Ecto neural progenitor cell (in vitro differentiated cells): ENCODE results near the gene TM4SF4.

Experiments used
- DNase-seq: peaks from one replicate; pipeline ENCODE4 v3.0.0-alpha.2; 2018; ENCODE audit warnings: low spot score

Gene TM4SF4

GRCh38 chr3:149455366-149455765, 19.1 kb upstream of the TM4SF4 start:
- DNase-seq: no peak

- no peak for DNase-seq
These were observed 18.5 kb upstream of the TM4SF4 start for GRCh38 chr3:149455989-149456388.

- no peak for DNase-seq
These were observed 14.9 kb upstream of the TM4SF4 start for GRCh38 chr3:149459491-149460059.

- DNase-seq: no peak
These were observed 14.4 kb upstream of the TM4SF4 start for GRCh38 chr3:149460117-149460516.

DNA sequence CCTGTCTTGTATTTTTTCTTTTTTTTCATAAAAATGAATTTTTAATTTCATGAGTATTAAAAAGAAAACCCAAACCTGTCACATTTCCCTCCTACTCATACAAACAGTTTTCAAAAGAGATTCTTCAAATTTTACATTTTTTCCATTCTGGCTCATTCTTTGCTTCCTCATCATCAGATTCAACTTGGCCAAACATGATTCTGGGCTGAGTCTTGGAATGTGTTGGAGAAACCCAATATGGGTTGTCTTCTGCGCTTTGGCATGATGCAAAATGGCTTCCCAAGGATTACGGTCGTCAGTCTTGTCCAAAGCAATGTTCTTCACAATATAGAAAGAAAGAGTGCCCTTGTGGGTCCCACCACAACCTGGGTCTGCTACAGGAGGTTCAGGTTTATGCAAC, 12.4 kb upstream of the TM4SF4 start:
- DNase-seq: no peak

DNA sequence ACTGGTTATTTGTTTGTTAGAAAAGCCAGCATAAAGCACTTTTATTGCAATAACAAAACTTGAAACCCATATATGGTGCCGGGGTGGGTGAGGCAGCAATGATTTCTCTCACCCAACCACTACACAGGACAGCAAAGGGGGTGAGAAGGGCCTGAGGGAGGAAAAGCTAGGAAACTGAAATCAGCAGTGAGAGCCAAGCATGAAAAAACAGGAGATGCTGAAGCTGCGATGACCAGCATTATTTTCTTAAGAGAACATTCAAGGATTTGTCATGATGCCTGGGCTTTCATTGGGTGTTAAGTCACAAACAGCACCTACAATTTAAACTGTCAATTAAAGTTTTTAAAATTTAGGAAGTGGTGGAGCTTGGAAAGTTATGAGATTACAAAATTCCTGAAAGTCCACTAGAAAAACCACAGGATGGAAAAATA, 11.9 kb upstream of the TM4SF4 start:
- no peak for DNase-seq

- DNase-seq: no peak
These were observed 10.6 kb upstream of the TM4SF4 start for GRCh38 chr3:149463921-149464320.

- DNase-seq: no peak
These were observed 9.8 kb upstream of the TM4SF4 start for GRCh38 chr3:149464542-149465328.

DNA sequence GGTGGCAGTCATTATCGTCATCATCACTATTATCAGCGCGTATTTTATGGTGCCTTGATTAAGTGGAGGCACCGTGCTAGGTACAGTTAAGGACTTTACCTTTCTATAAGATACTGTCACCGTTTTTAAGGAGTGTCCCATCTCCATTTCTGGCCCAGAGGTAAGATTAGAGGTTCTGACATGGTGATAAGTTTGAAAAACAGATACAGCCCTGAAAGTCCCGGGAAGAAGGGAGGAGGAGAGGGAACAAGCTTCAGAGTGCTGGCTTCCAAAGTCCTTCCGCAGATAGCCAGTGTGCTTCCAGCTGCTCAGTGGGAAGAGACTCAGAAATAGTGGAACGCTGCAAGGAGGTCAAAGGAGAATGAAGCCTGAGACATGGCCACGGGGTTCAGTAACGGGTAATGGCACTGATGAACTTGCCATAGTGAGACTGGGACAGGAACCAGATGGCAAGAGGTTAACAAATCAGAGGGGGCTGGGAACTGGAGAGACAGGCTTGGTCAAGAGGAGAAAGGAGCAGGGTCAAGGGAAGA, 9.1 kb upstream of the TM4SF4 start:
- no peak for DNase-seq

GRCh38 chr3:149466192-149466591, 8.3 kb upstream of the TM4SF4 start:
- DNase-seq: no peak

- DNase-seq: no peak
These were observed 5.8 kb upstream of the TM4SF4 start for GRCh38 chr3:149468504-149469212.

GRCh38 chr3:149470381-149470780, 4.1 kb upstream of the TM4SF4 start:
- DNase-seq: no peak

DNA sequence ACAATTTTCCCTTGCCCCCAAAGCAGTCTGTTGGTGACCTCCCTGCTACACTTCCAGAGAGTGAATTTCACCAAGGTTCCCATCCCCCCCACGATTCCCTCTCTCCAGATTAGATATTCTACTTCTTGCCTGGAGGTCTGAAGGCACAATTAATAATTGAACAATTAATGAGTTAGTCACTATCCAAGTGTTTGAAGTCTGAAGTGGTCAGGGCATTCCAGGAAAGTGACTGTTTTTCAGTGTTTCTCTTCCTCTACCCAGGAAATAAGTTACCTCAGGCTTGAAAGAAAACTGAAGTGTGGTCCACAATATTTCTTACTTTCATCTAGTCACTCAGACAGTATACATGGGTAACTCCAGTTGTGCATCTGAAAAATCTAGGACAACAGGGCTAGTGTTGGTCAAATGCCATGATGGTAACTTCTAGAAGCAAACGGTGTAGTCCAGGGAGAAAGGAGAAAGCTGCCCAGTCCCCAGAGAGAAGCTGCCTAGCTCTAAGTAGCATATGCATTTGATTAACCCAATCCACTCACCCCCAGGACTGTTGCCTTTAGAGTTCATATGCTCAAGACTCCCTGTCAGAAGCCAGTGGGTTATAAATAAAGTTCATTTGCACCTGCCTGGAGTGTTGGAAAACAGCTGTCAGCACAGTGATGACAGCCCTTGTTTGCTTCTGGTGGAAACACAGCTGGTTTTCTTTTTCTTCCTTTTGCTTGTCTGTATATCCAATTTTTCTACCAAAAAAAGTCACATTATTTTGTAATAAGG, 2.3 kb upstream of the TM4SF4 start:
- no peak for DNase-seq

GRCh38 chr3:149473357-149474249, 894 bp upstream of the TM4SF4 start:
- no peak for DNase-seq

GRCh38 chr3:149475451-149476060, 1.1 kb downstream of the TM4SF4 start:
- DNase-seq: no peak

GRCh38 chr3:149476225-149476624, 1.7 kb downstream of the TM4SF4 start:
- DNase-seq: no peak

DNA sequence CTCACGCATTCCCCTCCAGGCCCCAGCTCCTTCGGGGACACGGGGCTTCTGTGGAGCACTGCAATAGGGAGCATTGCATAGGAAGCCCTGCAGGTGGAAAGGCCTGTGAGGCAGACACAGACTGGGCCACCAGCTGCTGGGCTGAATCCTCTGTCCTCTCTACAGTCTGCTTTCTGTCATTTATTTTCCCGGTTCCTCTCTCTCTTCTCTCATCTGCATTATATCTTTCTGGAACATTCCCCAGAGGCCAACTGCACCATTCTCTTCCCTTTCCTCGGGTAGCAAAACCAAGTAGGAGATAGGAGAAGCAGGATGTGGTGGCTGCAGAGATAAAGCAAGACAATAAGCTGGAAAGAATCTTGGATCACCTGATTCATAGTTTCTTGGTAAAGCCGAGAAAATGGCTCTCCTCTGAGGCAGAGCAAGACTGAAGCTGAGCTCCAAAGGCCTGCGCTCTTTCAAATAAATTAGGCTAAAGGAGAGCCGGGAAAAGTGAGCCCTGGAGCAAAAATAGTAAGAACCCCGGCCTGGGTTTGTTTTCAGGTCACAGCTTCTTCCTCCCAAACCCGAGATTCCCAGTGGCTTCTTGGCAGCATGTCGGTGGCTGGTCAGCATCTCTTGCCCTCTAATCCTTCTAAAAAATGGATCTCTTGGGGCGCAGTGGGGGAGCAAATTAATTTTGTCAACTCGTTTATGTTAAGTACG, 5.3 kb downstream of the TM4SF4 start:
- no peak for DNase-seq

DNA sequence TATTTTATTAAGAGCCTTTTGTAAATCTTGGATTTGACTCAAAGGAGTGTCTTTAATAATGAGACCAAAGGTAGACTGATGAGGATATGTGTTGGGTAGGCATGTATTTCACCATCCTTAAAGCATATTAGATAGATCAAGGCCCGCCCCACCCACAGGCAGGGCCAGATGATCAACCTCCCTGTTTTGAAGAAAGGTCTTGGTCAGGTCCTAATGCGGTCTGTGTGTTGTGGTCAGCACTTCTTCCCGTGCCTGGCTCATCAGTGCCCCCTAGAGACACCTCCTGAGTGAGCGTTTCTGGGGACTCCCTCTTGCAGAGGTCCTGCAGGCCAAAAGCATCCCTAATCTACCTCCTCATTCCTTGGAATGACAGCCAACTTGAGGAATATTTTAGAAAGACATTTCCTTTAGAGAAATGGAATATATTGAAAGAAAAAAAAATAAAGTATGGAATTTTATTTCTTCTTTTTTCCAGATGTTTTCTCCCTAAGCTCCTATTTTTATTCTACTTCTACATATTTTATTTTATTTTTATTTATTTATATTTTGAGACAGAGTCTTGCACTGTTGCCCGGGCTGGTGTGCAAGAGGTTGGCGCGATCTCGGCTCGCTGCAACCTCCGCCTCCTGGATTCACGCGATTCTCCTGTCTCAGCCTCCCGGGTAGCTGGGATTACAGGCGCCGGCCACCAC, 6.0 kb downstream of the TM4SF4 start:
- DNase-seq: peak; percentile 83

DNA sequence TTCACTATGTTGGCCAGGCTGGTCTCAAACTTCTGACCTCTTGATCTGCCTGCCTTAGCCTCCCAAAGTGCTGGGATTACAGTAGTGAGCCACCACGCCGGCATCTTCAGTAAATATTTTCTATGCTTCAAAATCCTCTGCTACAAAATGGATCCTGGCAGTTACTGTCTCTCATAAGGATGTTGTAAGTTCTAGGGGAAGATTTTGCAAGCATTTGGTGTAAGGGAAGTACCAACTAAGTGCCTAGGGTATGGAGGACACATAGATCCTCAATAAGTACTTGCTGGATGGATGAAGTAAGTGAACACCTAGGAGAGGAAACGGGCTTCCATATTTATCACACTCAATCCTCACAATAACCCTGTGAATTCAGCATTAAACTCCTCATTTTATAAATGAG, 6.6 kb downstream of the TM4SF4 start:
- no peak for DNase-seq
